Retinal pigment epithelial cell (primary cell): ENCODE data around the gene ABCC3.

Source experiments
- DNase-seq: peaks from one replicate; pipeline ENCODE4 v3.0.0-alpha.2; 2010; ENCODE audit warnings: low read depth
- H3K4me3 ChIP-seq: 2 replicates; pipeline ENCODE4 v1.5.1; 2011; ENCODE audit warnings: mild to moderate bottlenecking, low read length, control low read depth, moderate library complexity
- CTCF ChIP-seq: conservative IDR thresholded peaks from 2 replicates; pipeline ENCODE4 v1.5.1; 2011; ENCODE audit warnings: low read depth, low read length, control low read depth, inconsistent platforms

ABCC3 gene

GRCh38 chr17:50647187-50647586 lies 12.5 kb downstream of the ABCC3 start:
- no peak for DNase-seq
- no peak for TF ChIP-seq CTCF
- H3K4me3 ChIP-seq, result no peak overlapping the region

GRCh38 chr17:50649042-50649908 lies 14.6 kb downstream of the ABCC3 start:
- H3K4me3 ChIP-seq, result no peak overlapping the region
- no peak for TF ChIP-seq CTCF
- DNase-seq, result no peak

GRCh38 chr17:50651661-50652060 lies 17.0 kb downstream of the ABCC3 start:
- TF ChIP-seq CTCF, result no peak
- no peak for DNase-seq
- H3K4me3 ChIP-seq, result no peak overlapping the region

GRCh38 chr17:50653738-50654137 lies 19.1 kb downstream of the ABCC3 start:
- no peak overlapping the region for H3K4me3 ChIP-seq
- no peak for TF ChIP-seq CTCF
- DNase-seq, result no peak

- DNase-seq, result no peak
- no peak overlapping the region for H3K4me3 ChIP-seq
- TF ChIP-seq CTCF, result no peak
Measured at GRCh38 chr17:50656509-50656908, 21.8 kb downstream of the ABCC3 start.

GRCh38 chr17:50657054-50657453 lies 22.4 kb downstream of the ABCC3 start:
- no peak for DNase-seq
- TF ChIP-seq CTCF, result no peak
- H3K4me3 ChIP-seq, result no peak overlapping the region

- no peak for TF ChIP-seq CTCF
- H3K4me3 ChIP-seq, result no peak overlapping the region
- no peak for DNase-seq
Measured at GRCh38 chr17:50657627-50658026, 22.9 kb downstream of the ABCC3 start.
